HG03108 (cell line): ENCODE data around the gene CDX1.

ENCODE experiments used
- ATAC-seq: cut with Tn5 transposase; IDR thresholded peaks from one replicate; pipeline ENCODE4 v1.9.1; 2021; ENCODE audit warnings: moderate library complexity; ENCODE audit not compliant: unreplicated experiment

The CDX1 gene

DNA sequence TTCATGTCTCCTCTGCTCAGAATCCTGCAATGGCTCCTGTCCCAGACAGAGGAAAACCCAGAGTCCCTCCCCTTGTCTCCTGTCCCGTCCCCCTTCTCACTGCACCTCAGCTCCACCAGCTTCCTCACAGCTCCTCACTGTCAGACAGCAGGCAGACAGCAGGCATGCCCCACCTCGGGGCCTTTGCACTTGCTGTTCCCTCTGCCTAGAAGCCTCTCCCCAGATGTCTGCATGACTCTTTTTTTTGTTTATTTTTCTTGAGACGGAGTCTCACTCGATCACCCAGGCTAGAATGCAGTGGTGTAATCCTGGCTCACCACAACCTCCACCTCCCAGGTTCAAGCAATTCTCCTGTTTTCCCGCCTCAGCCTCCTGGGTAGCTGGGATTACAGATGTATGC lies 14.4 kb downstream of the CDX1 start:
- no peak for ATAC-seq

DNA sequence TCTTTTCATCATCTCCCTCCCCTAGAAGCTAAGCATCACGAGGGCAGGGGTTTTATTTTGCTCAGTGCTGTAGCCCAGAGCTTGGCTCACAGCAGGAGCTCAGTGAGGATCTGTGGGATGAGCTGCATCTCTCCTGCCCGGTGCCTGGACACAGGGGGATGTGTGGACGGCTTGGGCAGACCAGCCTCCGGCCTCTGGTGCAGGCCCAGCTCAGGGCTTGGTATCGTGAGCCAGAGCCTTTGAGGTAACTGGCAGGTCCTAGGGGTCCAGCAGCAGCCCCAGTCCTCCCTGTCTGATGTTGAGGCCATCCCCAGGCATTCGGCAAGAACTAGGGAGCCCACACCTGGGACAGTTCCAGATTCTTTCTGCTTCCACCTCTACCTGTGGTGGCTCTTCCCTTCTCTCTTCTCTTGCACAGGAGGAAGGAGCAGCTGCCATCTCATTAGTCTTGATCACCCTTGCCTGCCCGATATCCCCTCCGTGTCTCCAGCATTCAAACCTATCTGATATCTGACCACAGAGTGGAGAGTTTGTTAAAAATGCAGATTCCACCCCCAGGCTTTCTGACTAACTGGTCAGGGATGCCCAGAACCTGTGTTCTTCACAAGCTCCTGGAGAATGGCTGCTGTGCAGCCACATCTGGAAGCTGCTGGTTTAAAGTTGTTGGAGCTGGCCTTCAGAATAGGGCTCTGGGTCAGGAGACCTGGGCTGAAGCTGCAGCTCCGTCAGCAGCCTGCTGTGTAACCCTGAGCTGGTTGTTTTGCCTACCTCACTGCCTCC lies 15.4 kb downstream of the CDX1 start:
- ATAC-seq = no peak

DNA sequence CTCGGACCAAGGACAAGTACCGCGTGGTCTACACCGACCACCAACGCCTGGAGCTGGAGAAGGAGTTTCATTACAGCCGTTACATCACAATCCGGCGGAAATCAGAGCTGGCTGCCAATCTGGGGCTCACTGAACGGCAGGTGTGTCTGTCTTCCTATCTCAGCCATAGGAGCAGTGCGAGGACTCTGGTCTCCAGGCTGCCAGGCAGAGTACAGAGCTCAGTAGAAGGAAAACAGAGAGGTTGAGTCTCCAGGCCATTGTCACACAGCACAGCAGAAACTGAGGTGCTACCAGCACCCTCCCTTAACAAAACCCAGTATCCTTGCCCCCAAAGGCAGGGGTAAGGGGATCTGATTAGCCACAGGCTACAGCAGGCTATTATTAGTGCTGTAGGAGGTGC lies 16.2 kb downstream of the CDX1 start:
- ATAC-seq = no peak

DNA sequence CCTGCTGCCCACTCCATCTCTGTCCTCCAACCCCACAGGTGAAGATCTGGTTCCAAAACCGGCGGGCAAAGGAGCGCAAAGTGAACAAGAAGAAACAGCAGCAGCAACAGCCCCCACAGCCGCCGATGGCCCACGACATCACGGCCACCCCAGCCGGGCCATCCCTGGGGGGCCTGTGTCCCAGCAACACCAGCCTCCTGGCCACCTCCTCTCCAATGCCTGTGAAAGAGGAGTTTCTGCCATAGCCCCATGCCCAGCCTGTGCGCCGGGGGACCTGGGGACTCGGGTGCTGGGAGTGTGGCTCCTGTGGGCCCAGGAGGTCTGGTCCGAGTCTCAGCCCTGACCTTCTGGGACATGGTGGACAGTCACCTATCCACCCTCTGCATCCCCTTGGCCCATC lies 16.9 kb downstream of the CDX1 start:
- no peak for ATAC-seq

DNA sequence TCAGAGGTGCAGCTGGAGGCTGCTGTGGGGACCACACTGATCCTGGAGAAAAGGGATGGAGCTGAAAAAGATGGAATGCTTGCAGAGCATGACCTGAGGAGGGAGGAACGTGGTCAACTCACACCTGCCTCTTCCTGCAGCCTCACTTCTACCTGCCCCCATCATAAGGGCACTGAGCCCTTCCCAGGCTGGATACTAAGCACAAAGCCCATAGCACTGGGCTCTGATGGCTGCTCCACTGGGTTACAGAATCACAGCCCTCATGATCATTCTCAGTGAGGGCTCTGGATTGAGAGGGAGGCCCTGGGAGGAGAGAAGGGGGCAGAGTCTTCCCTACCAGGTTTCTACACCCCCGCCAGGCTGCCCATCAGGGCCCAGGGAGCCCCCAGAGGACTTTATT lies 17.4 kb downstream of the CDX1 start:
- no peak for ATAC-seq

DNA sequence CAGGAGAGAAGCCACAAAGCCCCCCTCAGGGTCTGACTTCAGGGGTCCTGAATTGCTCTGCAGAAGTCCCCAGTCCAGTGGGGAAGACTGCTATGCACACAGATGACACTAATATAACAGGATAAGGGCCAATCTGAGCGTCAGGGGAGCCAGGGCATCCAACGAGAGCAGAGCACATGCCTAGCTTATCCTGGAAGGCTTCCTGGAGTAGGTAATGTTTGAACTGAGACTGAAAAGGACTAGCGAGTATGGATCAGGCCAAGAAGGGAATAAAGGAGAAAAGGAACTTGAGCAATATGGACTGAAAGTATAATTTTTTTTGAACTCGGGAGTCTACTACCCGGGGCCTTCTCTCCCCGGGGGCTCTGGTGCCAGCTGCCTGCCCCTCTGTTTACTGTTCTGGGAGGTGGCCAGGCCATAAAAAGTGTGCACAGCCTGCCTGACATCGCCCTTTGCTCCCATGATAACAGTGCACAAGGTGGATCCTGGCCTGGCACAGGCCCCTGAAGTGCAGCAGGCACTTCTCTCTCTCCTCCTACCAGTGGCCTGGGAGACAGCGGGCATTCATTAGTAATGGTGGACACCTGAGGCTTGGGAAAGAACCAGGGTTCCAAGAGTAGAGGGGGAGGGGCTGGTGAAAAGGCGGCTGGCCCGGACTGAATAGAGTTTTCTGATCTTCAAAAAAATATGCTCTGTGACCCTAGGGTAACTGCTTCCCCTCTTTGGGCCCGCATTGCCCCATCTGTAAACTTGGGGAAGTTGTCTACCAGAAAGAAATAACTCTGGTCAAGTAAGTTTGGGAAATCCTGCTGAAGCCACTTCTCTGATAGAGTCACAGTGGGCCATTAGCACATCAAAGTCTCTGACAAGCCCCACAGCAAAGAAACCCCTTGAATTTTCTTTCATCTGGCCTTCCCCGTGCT lies 18.7 kb downstream of the CDX1 start:
- no peak for ATAC-seq

DNA sequence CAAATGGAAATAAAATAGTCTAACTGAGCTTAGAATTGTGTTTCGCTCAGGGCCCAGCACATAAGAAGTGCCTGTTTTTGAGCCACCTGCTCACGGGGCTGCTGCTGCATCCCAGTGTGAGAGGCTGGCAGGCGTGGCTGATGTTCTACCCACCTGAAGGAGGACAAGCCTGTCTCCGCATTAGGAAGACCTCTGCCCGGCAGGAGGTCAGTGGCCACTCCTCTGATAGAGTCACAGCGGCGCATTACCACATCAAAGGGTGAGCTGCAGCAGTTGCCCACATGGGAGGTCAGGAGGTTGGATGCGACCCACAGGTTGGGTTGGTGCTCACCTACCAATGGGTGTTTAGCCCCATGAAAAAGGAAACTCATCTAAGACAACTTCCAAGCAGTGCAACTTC lies 19.6 kb downstream of the CDX1 start:
- ATAC-seq = no peak

DNA sequence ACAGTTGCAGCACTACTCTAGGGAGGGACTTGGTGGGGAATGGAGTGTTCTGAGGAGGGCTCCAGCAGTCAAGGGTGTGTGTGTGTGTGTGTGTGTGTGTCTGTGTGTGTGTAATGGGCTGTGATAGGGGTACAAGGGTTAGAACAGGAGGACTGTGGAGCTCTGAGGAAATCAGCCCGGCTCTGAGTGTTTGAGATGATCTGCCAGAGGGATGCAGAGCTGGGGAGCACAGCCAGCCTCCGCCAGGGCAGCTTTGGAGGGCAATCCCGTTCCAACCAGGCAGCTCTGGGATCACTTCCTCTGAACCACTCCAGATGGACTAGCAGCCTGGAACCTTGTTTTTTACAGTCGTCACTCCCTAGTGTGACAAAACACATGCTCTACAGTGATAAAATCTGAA lies 20.3 kb downstream of the CDX1 start:
- no peak for ATAC-seq

DNA sequence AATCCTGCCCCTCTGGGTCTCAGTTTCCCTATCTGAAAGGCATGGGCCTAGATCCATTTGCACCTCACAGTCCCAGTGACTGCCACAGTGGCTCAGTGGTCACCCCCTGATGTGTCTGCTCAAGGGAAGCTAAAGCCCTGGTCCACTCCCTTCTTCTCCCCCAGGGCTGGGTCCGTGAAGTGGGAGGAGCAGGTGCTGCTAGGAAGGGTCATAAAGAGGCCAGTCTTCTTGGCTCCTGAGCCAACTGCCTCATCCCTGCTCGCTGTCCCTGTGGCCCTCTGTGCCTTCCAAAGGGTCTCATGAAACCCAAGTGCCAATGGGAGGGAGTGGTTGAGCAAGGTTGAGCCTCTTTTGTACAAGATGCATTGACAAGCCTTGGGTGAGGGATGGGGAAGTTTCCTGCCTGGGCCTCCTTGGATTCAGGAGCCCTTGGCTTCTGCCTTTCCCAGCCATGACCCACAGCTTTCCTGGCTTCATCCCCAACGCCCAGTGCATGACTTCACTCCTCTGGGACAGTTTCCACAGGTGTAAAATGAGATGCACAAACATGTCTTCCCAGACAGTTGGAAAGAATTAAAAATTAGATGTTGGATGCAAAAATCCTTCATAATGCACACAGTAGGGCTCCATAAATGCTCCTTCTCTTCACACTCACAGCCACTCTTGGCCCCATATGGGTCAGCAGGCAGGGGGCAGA lies 21.7 kb downstream of the CDX1 start:
- no peak for ATAC-seq

DNA sequence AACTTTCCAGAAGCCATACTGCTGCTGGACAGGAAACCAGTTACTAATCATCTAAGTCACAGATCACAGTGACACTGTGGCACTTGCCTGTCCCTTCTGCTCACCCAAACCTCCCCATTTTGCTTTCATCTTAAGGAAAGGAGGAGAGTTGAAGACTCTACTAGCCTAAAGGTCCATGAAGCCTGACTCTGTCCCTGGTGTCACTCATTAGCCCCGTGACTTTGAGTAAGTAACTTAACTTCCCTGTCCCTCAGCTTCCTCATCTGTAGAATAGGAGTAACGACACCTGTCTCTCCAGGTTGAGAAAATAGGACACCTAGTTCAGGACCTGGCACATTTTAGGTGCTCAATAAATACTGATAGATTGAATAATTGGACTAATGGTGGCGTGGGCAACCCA lies 22.7 kb downstream of the CDX1 start:
- ATAC-seq = no peak

DNA sequence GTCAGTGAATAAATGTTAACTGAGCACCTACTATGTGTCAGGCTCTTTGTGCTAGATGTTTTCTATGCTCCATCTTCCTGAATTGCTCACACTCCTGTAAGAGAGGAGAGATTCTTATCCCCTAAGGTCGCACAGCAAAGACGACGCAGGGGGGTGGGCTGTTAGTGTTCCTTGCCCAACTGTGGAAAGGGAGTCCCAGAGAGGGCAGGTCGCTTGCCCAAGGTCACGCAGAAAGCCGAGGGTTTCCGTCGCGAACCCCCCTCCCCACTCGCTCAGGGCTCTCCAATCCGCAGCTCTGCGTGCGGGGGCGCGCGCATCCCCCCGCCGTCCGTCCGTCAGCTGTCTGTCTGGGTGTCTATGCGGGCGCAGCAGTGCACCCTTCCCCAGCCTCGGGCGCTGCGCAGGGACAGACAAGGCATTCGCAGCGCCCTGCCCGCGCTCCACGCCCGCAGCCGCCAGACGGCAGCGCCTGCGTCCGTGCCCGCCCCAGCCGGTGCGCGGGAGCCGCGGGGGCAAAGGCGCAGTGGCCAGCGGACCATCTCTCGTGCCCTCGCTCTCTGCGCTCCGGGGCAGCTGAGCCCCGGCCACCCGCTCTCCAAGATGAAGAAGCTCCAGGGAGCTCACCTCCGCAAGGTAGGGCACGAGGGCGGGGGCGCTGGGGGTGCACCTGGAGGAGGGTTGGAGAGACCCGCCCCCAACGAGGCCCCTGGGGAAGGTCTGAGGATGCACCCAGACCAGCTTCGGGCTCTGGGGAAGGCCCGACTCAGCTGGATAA lies 23.3 kb downstream of the CDX1 start, which contains the start of gene SLC6A7:
Gene SLC6A7 (plus strand): TSS at position 335 of the 775 bp plus-strand sequence. CDS start 266 bp downstream, at position 601.
- no peak for ATAC-seq

DNA sequence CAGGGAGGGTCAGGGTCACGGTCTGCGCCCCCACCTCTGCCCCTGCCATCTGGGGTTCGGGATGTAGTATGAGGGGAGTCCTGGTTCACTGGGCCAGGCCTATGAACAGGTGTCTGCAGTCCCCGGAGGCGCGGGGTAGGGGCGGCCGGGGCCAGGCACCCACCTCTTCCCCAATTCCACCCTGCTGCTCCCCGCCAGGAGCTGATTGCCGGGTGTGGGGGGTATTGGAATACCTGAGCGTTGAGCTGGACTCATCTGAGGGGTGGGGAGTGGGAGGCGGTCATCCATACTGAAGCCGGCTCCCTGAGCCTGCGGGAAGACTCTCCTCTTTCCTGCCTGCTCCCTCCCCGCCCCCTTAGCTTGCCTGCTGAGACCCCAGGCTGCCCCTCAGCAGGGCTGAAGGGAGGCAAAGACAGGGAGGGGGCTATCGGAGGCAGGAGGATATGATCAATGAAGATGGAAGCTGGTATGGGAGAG lies 24.0 kb downstream of the CDX1 start:
- ATAC-seq = no peak

DNA sequence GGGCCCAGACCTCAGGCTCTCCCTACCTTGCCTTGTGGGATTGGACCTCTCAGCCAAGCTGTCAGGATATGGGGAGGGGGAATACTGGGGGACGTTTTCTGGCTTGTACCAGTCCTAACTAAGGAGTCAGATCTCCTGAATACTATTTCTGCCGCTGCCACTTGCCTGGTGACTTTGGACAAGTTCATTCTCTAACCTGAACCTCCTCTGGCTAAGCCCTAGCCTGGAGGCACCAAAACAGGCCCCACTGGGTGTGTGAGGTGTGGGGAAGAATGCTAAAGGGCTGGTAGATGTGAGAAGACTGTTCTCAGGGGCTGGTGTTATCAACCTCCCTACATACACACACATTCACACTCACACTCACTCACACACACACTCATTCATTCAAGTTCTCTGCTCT lies 24.4 kb downstream of the CDX1 start:
- ATAC-seq = no peak

DNA sequence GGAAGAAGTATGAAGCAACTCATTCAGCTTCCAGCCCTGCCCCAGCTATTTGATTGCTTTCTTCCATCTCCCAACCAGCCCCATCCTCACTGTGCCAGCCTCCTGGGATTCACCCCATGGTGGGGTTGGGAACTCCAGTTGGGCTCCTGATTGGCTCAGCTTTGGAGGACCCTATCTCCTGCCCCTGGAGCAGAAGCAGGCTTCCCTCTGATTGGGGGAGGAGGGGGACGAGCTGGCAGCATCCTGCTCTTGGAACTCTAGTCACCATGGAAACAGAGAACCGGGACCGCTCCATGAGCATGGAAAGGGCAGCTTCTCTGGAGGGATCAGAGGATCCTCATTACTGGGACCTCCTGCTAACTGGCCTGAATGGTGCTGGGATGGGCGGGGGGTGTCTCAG lies 25.9 kb downstream of the CDX1 start:
- no peak for ATAC-seq

DNA sequence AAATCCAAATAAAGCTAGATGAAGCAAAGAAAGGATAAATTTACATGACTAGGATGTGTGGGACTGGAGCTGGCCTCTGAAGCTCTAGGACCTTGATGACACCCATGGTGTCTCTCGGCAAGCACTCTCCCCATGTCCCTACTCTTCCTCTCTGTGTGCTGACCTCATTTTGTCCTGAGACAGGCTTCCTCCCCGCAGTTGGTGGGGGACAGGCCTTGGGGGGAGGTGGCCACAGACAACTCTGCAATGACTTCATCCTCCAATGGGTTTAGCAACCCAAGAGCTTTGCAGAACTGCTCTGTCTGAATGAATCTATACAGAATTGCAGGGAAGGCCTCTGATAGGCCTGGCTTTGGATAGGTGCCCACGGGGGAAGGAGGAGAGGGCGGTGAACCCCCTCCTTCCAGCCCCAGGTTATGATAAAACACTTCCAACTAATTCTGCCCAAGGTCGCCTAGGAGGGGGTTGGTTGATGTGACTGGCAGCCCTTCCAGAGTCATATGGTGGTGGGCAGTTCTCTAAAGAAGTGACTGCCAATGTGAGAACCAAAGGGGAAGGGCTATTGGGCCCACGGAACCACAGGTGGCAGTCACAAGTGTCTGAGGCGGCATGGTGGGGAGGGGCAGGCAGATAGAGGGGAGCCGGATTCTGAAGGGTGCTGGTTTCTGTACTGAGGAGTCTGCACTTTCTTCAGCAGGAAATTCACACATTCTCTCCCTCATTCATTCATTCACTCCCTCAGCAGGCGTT lies 29.3 kb downstream of the CDX1 start:
- no peak for ATAC-seq

DNA sequence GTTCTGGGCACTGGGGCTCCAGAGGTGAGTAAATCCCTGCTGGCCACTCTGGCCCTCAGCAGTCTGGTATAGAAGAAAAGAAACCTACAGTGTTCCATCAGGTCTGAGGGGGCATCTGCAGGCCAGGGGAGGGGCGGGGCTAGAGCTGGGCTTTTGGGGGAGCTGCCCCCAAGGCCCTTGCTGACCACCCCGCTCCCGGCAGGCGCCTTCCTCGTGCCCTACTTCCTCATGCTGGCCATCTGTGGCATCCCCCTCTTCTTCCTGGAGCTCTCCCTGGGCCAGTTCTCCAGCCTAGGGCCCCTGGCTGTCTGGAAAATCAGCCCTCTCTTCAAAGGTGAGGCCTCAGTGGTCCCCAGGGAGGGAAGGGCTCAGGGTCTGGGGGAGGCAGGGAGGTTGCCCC lies 29.9 kb downstream of the CDX1 start:
- ATAC-seq = no peak

DNA sequence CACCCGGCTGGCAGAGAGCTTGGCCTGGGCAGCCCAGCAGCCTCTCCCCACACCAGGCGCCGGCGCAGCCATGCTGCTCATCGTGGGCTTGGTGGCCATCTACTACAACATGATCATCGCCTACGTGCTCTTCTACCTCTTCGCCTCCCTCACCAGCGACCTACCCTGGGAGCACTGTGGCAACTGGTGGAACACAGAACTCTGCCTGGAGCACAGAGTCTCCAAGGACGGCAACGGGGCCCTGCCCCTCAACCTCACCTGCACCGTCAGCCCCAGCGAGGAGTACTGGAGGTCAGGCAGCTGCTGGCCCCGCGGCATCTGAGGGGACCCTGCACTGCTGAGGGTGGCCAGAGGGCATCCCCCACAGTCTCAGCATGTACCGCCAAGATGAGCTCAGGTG lies 30.4 kb downstream of the CDX1 start:
- no peak for ATAC-seq

DNA sequence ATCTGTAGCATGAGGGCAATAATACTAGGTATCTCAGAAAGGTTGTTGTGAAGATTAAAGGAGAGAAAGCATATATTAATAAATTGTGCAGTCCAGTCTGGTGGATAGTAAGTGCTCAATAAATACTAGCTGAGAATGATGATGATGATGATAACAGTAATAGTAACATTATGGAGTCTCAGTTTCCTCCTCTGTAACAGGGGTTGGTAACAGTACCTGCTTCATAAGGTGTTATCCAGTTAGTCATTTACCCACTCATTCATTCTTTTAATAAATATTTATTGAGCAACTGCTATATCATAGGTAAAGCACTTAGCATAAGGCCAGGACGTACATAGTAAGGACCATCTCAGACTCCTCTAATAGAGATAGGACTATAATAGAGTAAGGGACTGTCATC lies 30.9 kb downstream of the CDX1 start:
- no peak for ATAC-seq

DNA sequence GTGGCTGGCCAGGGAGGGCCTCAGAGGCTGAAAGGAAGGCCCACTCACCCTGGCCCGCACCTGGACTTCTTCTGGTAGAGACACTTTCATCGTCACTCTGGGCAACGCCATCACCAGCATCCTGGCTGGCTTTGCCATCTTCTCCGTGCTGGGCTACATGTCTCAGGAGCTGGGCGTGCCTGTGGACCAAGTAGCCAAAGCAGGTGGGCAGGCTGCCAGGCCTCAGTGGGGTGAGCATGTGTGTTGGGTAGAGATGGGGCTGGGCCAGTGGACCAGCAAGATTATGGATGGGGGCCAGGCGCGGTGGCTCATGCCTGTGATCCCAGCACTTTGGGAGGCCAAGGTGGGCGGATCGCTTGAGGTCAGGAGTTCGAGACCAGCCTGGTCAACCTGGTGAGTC lies 35.9 kb downstream of the CDX1 start:
- no peak for ATAC-seq
